HepG2 (cell line): ENCODE data around the gene ALKBH2. TPM values are rescaled to one million over a fixed set of nuclear protein-coding genes. Genes with fewer than 3 reads are reported as not detected.

Experiments used
- ATAC-seq: fragments of 200-7000 bp; cut with Tn5 transposase; 3 replicates; pipeline ENCODE4 v1.9.1; 2020; ENCODE audit warnings: mild to moderate bottlenecking, moderate library complexity
- BruUV-seq: library from RNA; stranded (reverse); fragments of 400-500 nt; replicated peaks from 2 replicates; lab custom pipeline; 2021; lab: Mats Ljungman, UMichigan
- CTCF ChIA-PET: fragments of 300-600 bp; formaldehyde crosslinking; extraction: SDS; loops from one replicate; lab custom pipeline; 2021; ENCODE audit warnings: low total read pairs, inconsistent platforms, low intra/inter-chr PET ratio; lab: Yijun Ruan, JAX
- POLR2A ChIA-PET: fragments of 350-600 bp; sonication (Branson Sonifier 250); formaldehyde crosslinking; loops from one replicate; lab custom pipeline; 2020; ENCODE audit warnings: antibody characterized with exemption, inconsistent platforms; lab: Yijun Ruan, JAX
- DNase-seq: peaks from one replicate; pipeline ENCODE4 v3.0.0-alpha.2; 2015; ENCODE audit warnings: low spot score
- FAIRE-seq: peaks from 3 replicates; lab custom pipeline; 2011; peaks lifted over from hg19 to GRCh38; lab: Jason Lieb, UNC
- H2AFZ ChIP-seq: one replicate; pipeline ENCODE4 v1.6.1; 2011; ENCODE audit warnings: low read length, inconsistent platforms
- H3K27ac ChIP-seq: fragments of 300-600 bp; 3 replicates; pipeline ENCODE4 v1.8.0; 2011; ENCODE audit warnings: mixed run types, mild to moderate bottlenecking, mixed read lengths, low read length, inconsistent platforms; ENCODE audit not compliant: insufficient read depth; ENCODE audit errors: extremely low read length
- H3K27me3 ChIP-seq, 2 experiments: fragments of 200-600 bp in 1 of 2; 2 replicates in 1 of 2; 3 replicates in 1 of 2; pipeline versions ENCODE4 v1.6.0 to v1.8.0; 2011; ENCODE audit warnings: low read length in 2 of 2, mild to moderate bottlenecking in 2 of 2, moderate library complexity in 2 of 2, inconsistent platforms in 1 of 2; ENCODE audit not compliant: insufficient read depth in 2 of 2, control insufficient read depth in 1 of 2
- H3K36me3 ChIP-seq, 2 experiments: fragments of 200-600 bp in 1 of 2; replicated peaks in 1 of 2; 2 replicates in 1 of 2; 3 replicates in 1 of 2; pipeline versions ENCODE4 v1.5.1 to v1.8.0; 2011; ENCODE audit warnings: low read length in 2 of 2, inconsistent platforms in 1 of 2; ENCODE audit not compliant: insufficient read depth in 2 of 2, control insufficient read depth in 1 of 2
- H3K4me1 ChIP-seq: 2 replicates; pipeline ENCODE4 v1.5.1; 2012; ENCODE audit warnings: low read length, inconsistent platforms; ENCODE audit not compliant: insufficient read depth
- H3K4me2 ChIP-seq: 2 replicates; pipeline ENCODE4 v1.6.0; 2011; ENCODE audit warnings: low read depth, low read length, inconsistent platforms
- H3K4me3 ChIP-seq, 3 experiments: fragments of 200-600 bp in 1 of 3; sonication (generic), shearing (Covaris generic) in 1 of 3; replicated peaks in 1 of 3; 2 replicates each; pipeline ENCODE4 v1.5.1; 2011 to 2016; ENCODE audit warnings: low read length in 3 of 3, inconsistent platforms in 2 of 3, low read depth in 2 of 3, mild to moderate bottlenecking in 2 of 3, control low read depth in 1 of 3, mixed read lengths in 1 of 3; ENCODE audit not compliant: insufficient read depth in 1 of 3
- H3K79me2 ChIP-seq: one replicate; pipeline ENCODE4 v1.6.1; 2011; ENCODE audit warnings: low read length, inconsistent platforms; ENCODE audit not compliant: insufficient read depth
- H3K9ac ChIP-seq: 2 replicates; pipeline ENCODE4 v1.6.0; 2011; ENCODE audit warnings: mild to moderate bottlenecking, low read depth, low read length, inconsistent platforms; ENCODE audit not compliant: insufficient read depth
- H3K9me3 ChIP-seq: 2 replicates; pipeline ENCODE4 v1.5.1; 2012; ENCODE audit warnings: mild to moderate bottlenecking, low read length
- H4K20me1 ChIP-seq: 2 replicates; pipeline ENCODE4 v1.6.0; 2011; ENCODE audit warnings: inconsistent platforms, mild to moderate bottlenecking, low read length, moderate library complexity; ENCODE audit not compliant: insufficient read depth
- FOSL2 ChIP-seq: sonication (generic); formaldehyde crosslinking; IDR thresholded peaks from 2 replicates; pipeline ENCODE4 v1.4.0; 2020; ENCODE audit warnings: missing genetic modification reagents
- IRF2 ChIP-seq: IDR thresholded peaks from 2 replicates; pipeline ENCODE4 v1.6.1; 2018; ENCODE audit warnings: missing genetic modification reagents, missing compliant biosample characterization
- POGZ ChIP-seq: sonication (generic); formaldehyde crosslinking; IDR thresholded peaks from 2 replicates; pipeline ENCODE4 v1.4.0; 2020; ENCODE audit warnings: mild to moderate bottlenecking, missing genetic modification reagents
- SALL2 ChIP-seq: sonication (generic); formaldehyde crosslinking; IDR thresholded peaks from 2 replicates; pipeline ENCODE4 v1.8.1; 2023; ENCODE audit warnings: mild to moderate bottlenecking, missing genetic modification reagents, inconsistent platforms
- THRA ChIP-seq: sonication (generic); formaldehyde crosslinking; IDR thresholded peaks from 2 replicates; pipeline ENCODE4 v1.4.0; 2020; ENCODE audit warnings: missing genetic modification reagents, borderline replicate concordance
- TOE1 ChIP-seq: sonication (generic); formaldehyde crosslinking; IDR thresholded peaks from 2 replicates; pipeline ENCODE4 v1.4.0; 2020; ENCODE audit warnings: mild to moderate bottlenecking, missing genetic modification reagents
- ZBTB25 ChIP-seq: IDR thresholded peaks from 2 replicates; pipeline ENCODE4 v1.6.1; 2018; ENCODE audit warnings: missing genetic modification reagents
- ZFP62 ChIP-seq: sonication (generic); formaldehyde crosslinking; IDR thresholded peaks from 2 replicates; pipeline ENCODE4 v1.4.0; 2020; ENCODE audit warnings: missing genetic modification reagents
- ZNF615 ChIP-seq: sonication (generic); formaldehyde crosslinking; IDR thresholded peaks from 2 replicates; pipeline ENCODE4 v1.5.0; 2020; ENCODE audit warnings: mild to moderate bottlenecking, missing genetic modification reagents, borderline replicate concordance
- ZNF629 ChIP-seq: sonication (generic); formaldehyde crosslinking; conservative IDR thresholded peaks from 2 replicates; pipeline ENCODE4 v1.5.0; 2020; ENCODE audit warnings: missing genetic modification reagents
- ZNF784 ChIP-seq: sonication (generic); formaldehyde crosslinking; IDR thresholded peaks from 2 replicates; pipeline ENCODE4 v1.5.1; 2020; ENCODE audit warnings: missing genetic modification reagents, mild to moderate bottlenecking, borderline replicate concordance
- ZNF839 ChIP-seq: sonication (generic); formaldehyde crosslinking; IDR thresholded peaks from 2 replicates; pipeline ENCODE4 v1.4.0; 2020; ENCODE audit warnings: missing genetic modification reagents, mild to moderate bottlenecking, borderline replicate concordance
- WGBS: methylation state at CpG from one replicate; pipeline ENCODE4 v1.1.6; 2017; ENCODE audit warnings: low lambda C conversion rate; 5-methylcytosine and 5-hydroxymethylcytosine counted together
- in situ Hi-C: cut with HindIII; loops from 2 replicates; pipeline ENCODE4 v1.10.0; 2017; ENCODE audit warnings: low pct_unique_long_range_greater_than_20kb; ENCODE audit not compliant: extremely low pct_ligation_motif_present
- intact Hi-C: fragments of 100-400 bp; cut with micrococcal nuclease; formaldehyde crosslinking; loops from one replicate; pipeline ENCODE4 v1.10.0; 2022; ENCODE audit not compliant: unreplicated experiment
- polyA plus RNA-seq, 8 experiments: library from polyadenylated mRNA; depleted of rRNA in 3 of 8; stranded (reverse) in 7 of 8; unstranded in 1 of 8; fragments of >200 nt; fragmentation: Illumina TruSeq in 4 of 8; extraction: Trizol in 4 of 8; gene quantifications; 2 replicates each; pipeline versions ENCODE4 v1.2.1 to v1.2.3, GENCODE V29; 2011 to 2016; ENCODE audit warnings: low read depth in 4 of 8, missing spikeins in 1 of 8, mixed read lengths in 1 of 8; ENCODE audit not compliant: insufficient read depth in 1 of 8
- total RNA-seq, 5 experiments: library from RNA; depleted of rRNA; stranded (reverse); fragments of >200 nt; fragmentation: Illumina TruSeq; extraction: Trizol; gene quantifications; 2 replicates each; pipeline ENCODE4 v1.2.3, GENCODE V29; 2016; ENCODE audit warnings: low read depth in 1 of 5
- TF ChIP-seq, protein P1 (sequence below): sonication (generic); formaldehyde crosslinking; IDR thresholded peaks from 2 replicates; pipeline ENCODE4 v1.5.1; 2020; ENCODE audit warnings: mild to moderate bottlenecking, missing genetic modification reagents, borderline replicate concordance

Gene ALKBH2
- total and polyA plus RNA-seq, 2 of the 13 experiments (the other 11 are each of a cell fraction or from before 2014, with no cell fraction given), result 21.0 to 40.5 TPM

DNA sequence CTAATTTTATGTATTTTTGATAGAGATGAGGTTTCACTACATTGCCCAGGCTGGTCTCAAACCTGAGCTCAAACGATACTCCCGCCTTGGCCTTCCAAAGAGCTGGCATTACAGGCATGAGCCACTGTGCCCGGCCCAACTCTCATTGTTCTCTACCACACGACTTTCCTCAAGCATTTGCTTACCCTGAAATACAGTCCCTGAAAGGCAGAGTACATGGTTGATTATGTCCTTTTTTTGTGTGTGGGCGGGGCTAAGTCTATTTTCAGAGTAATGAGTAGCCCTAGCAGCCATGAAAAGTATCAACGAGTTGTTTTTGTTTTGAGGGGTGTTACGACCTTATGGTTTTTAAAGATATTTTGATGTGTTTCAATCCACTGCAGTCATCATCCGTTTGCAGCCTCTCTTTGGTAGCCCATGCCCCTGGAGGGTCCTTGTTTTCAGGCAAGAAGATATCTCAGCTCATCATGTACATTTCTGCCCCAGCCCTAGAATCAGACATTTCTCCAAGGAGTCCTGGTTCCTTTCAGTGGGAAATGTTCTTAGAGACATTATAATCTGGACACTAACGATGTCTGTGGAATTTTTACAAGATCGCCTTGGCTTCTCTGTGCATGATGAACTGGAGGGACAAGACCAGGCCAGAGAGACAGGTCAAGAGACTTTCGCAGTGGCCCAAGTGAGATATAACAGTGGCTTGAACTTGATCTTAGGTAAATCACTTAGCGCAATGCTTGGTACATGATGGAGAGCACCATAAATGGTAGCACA is 31.8 kb upstream of the ALKBH2 start:
- H3K79me2 ChIP-seq, result no peaks in the 10 kb centered on the region
- H2AFZ ChIP-seq, result no peak overlapping the region
- no peak overlapping the region for H3K4me3 ChIP-seq
- H3K9me3 ChIP-seq, result no peaks in the 10 kb centered on the region
- ChIA-PET POLR2A (no interaction called here), CTCF (no interaction called here)
- BruUV-seq, result no TSS peak
- H3K27me3 ChIP-seq, result no peaks in the 10 kb centered on the region
- in situ Hi-C loops, result no loop called here
- no peaks in the 10 kb centered on the region for H4K20me1 ChIP-seq
- no peak for ATAC-seq
- H3K4me2 ChIP-seq, result no peak overlapping the region
- DNase-seq, result no peak
- no peaks in the 10 kb centered on the region for H3K4me1 ChIP-seq
- intact Hi-C loops, result no loop called here
- H3K36me3 ChIP-seq, result peaks cover 0 to 1% of the 10 kb centered on the region in 2 experiments; a peak in 1 of 5 replicates
- H3K9ac ChIP-seq, result no peak overlapping the region
- TF ChIP-seq THRA (no peak), ZNF615 (CRISPR knock-in tag) (no peak), ZFP62 (no peak)
- TF ChIP-seq, all 625 proteins: peak for 0
- 94% methylated on average over 12 of the region's 12 CpGs for WGBS
- FAIRE-seq, result no peak
- no peak overlapping the region for H3K27ac ChIP-seq

DNA sequence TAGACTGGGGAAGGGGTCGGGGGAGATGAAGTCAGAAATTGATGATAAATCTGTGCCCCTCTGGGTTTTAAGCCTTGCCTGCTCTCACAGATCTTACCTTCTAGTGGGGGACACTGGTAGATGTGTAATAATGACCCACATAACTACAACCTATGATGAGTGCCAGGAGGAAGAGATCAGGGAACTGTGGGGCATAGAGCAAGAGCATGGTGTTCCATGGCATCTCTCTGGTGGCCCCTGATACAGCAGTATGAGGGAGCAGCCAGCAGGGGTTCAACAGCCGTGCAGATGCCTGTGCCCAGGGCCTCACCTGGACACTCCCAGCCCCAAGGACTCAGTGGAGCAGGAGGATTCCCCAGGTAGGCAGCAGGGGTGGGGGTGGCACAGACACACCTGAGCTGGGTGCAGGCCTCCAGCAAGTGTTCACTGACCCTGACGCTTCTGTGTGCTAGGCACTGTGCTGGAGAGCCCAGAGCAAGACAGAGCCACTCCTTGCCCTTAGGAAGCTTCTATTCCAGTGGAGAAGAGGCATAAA is 28.1 kb upstream of the ALKBH2 start:
- Histone ChIP-seq H3K27me3 (no peaks in the 10 kb centered on the region), H3K4me1 (peaks cover 32% of the 10 kb centered on the region), H3K4me2 (no peak overlapping the region), H3K4me3 (no peak overlapping the region), H3K79me2 (no peaks in the 10 kb centered on the region), H4K20me1 (no peaks in the 10 kb centered on the region), H3K36me3 (peaks cover 0 to 1% of the 10 kb centered on the region in 2 experiments; a peak in 1 of 5 replicates), H3K27ac (no peak overlapping the region), H3K9ac (no peak overlapping the region), H2AFZ (no peak overlapping the region), H3K9me3 (no peaks in the 10 kb centered on the region)
- in situ Hi-C loops, result no loop called here
- FAIRE-seq (no peak), ATAC-seq (0 out of 3 replicates have a peak, but pooled peaks have one; percentile 17), DNase-seq (no peak)
- ChIA-PET POLR2A (no interaction called here), CTCF (no interaction called here)
- 94% methylated on average over 2 of the region's 3 CpGs for WGBS
- BruUV-seq, result no TSS peak
- intact Hi-C loops, result no loop called here
- TF ChIP-seq ZBTB25 (CRISPR knock-in tag) (no peak), ZNF784 (CRISPR knock-in tag) (no peak), POGZ (CRISPR knock-in tag) (no peak), IRF2 (no peak), TOE1 (CRISPR knock-in tag) (no peak), FOSL2 (CRISPR knock-in tag) (no peak), ZNF839 (CRISPR knock-in tag) (no peak), ZNF629 (CRISPR knock-in tag) (no peak), SALL2 (CRISPR knock-in tag) (no peak)
- TF ChIP-seq, protein P1, sequence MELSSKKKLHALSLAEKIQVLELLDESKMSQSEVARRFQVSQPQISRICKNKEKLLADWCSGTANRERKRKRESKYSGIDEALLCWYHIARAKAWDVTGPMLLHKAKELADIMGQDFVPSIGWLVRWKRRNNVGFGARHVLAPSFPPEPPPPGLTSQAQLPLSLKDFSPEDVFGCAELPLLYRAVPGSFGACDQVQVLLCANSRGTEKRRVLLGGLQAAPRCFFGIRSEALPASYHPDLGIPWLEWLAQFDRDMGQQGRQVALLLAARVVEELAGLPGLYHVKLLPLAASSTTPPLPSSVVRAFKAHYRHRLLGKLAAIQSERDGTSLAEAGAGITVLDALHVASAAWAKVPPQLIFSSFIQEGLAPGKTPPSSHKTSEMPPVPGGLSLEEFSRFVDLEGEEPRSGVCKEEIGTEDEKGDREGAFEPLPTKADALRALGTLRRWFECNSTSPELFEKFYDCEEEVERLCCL, result no peak
